DND-41 (cell line): ENCODE data around the gene KANSL1.

Experiments used
- ATAC-seq: fragments of 200-7000 bp; cut with Tn5 transposase; 3 replicates; pipeline ENCODE4 v1.9.1; 2021; ENCODE audit warnings: low read depth; ENCODE audit not compliant: insufficient read depth
- DNase-seq: peaks from one replicate; pipeline ENCODE4 v3.0.0-alpha.2; 2020
- H2AFZ ChIP-seq: 2 replicates; pipeline ENCODE4 v1.6.0; 2012; ENCODE audit warnings: low read depth, low read length
- H3K27ac ChIP-seq: 2 replicates; pipeline ENCODE4 v1.5.1; 2012; ENCODE audit warnings: low read length, inconsistent platforms
- H3K27me3 ChIP-seq: fragments of 200-600 bp; sonication (generic); 2 replicates; pipeline ENCODE4 v1.6.0; 2012; ENCODE audit warnings: low read length, mild to moderate bottlenecking, inconsistent platforms; ENCODE audit not compliant: insufficient read depth, poor library complexity
- H3K36me3 ChIP-seq: 2 replicates; pipeline ENCODE4 v1.5.1; 2012; ENCODE audit warnings: low read length, inconsistent platforms; ENCODE audit not compliant: insufficient read depth
- H3K4me1 ChIP-seq: 2 replicates; pipeline ENCODE4 v1.5.1; 2012; ENCODE audit warnings: mild to moderate bottlenecking, low read length; ENCODE audit not compliant: insufficient read depth
- H3K4me2 ChIP-seq: 2 replicates; pipeline ENCODE4 v1.6.0; 2012; ENCODE audit warnings: mild to moderate bottlenecking, moderate library complexity, low read length, inconsistent platforms; ENCODE audit not compliant: insufficient read depth
- H3K4me3 ChIP-seq, 2 experiments: fragments of 200-600 bp in 1 of 2; shearing (Covaris generic) in 1 of 2; 2 replicates each; pipeline ENCODE4 v1.5.1; 2012 to 2016; ENCODE audit warnings: inconsistent platforms in 2 of 2, low read length in 2 of 2, mild to moderate bottlenecking in 2 of 2, low read depth in 1 of 2, moderate library complexity in 1 of 2
- H3K79me2 ChIP-seq: 2 replicates; pipeline ENCODE4 v1.6.0; 2012; ENCODE audit warnings: low read length, inconsistent platforms; ENCODE audit not compliant: insufficient read depth
- H3K9ac ChIP-seq: 2 replicates; pipeline ENCODE4 v1.6.0; 2012; ENCODE audit warnings: low read depth, mild to moderate bottlenecking, inconsistent platforms, low read length, moderate library complexity
- H3K9me3 ChIP-seq: 2 replicates; pipeline ENCODE4 v1.5.1; 2012; ENCODE audit warnings: low read length, moderate library complexity, mild to moderate bottlenecking, inconsistent platforms; ENCODE audit not compliant: insufficient read depth, severe bottlenecking
- H4K20me1 ChIP-seq: 2 replicates; pipeline ENCODE4 v1.6.0; 2012; ENCODE audit warnings: low read length; ENCODE audit not compliant: insufficient read depth
- CTCF ChIP-seq: IDR thresholded peaks from 2 replicates; pipeline ENCODE4 v1.5.1; 2012; ENCODE audit warnings: borderline replicate concordance, low read length, moderate library complexity, mild to moderate bottlenecking; ENCODE audit not compliant: poor library complexity, severe bottlenecking; ENCODE audit errors: extremely low read depth
- EZH2 ChIP-seq: IDR thresholded peaks from 3 replicates; pipeline ENCODE4 v1.6.1; 2012; ENCODE audit warnings: borderline replicate concordance, low read depth, mild to moderate bottlenecking, moderate library complexity, low read length, inconsistent platforms; ENCODE audit not compliant: severe bottlenecking

Gene KANSL1

GRCh38 chr17:46170639-46171429 lies 22.4 kb downstream of the KANSL1 start:
- Histone ChIP-seq H3K27ac (no peak overlapping the region), H3K4me2 (no peak overlapping the region), H3K4me1 (no peaks in the 10 kb centered on the region), H3K9ac (no peak overlapping the region), H3K9me3 (no peaks in the 10 kb centered on the region), H3K36me3 (peaks cover 69% of the 10 kb centered on the region), H3K27me3 (no peaks in the 10 kb centered on the region), H3K79me2 (peaks cover 100% of the 10 kb centered on the region), H2AFZ (no peak overlapping the region), H4K20me1 (peaks cover 88% of the 10 kb centered on the region), H3K4me3 (no peak overlapping the region)
- DNase-seq: no peak
- TF ChIP-seq CTCF: no peak
- TF ChIP-seq EZH2: no peak
- no peak for ATAC-seq

GRCh38 chr17:46169913-46170638 lies 23.2 kb downstream of the KANSL1 start:
- Histone ChIP-seq H3K27ac (no peak overlapping the region), H3K9me3 (no peaks in the 10 kb centered on the region), H3K4me2 (no peak overlapping the region), H3K27me3 (no peaks in the 10 kb centered on the region), H3K4me3 (no peak overlapping the region), H3K79me2 (peaks cover 100% of the 10 kb centered on the region), H3K36me3 (peaks cover 66% of the 10 kb centered on the region), H2AFZ (no peak overlapping the region), H3K9ac (no peak overlapping the region), H4K20me1 (peaks cover 87% of the 10 kb centered on the region), H3K4me1 (no peaks in the 10 kb centered on the region)
- no peak for ATAC-seq
- no peak for TF ChIP-seq EZH2
- no peak for TF ChIP-seq CTCF
- DNase-seq: no peak

- Histone ChIP-seq H3K36me3 (peaks cover 67% of the 10 kb centered on the region), H2AFZ (no peak overlapping the region), H3K79me2 (peaks cover 100% of the 10 kb centered on the region), H3K4me1 (no peaks in the 10 kb centered on the region; the same call in 1 of the 2 replicates), H4K20me1 (peaks cover 87% of the 10 kb centered on the region), H3K4me2 (no peak overlapping the region), H3K9ac (no peak overlapping the region), H3K27me3 (no peaks in the 10 kb centered on the region), H3K27ac (no peak overlapping the region), H3K4me3 (no peak overlapping the region), H3K9me3 (no peaks in the 10 kb centered on the region)
- no peak for DNase-seq
- ATAC-seq: no peak
- TF ChIP-seq EZH2 (no peak), CTCF (no peak)
These were observed 25.2 kb downstream of the KANSL1 start for GRCh38 chr17:46167826-46168569.
